GM12878 (cell line): Measurements from ENCODE around the gene HEXA.

Experiments
- CHD4 ChIP-seq: fragments of 200-600 bp; sonication (generic); IDR thresholded peaks from 2 replicates; pipeline ENCODE4 v1.6.1; 2016; ENCODE audit warnings: mild to moderate bottlenecking
- CREB1 ChIP-seq: IDR thresholded peaks from 2 replicates; pipeline ENCODE4 v1.6.1; 2012; ENCODE audit warnings: low read depth, mild to moderate bottlenecking, inconsistent platforms
- EZH2 ChIP-seq: IDR thresholded peaks from 2 replicates; pipeline ENCODE4 v1.6.1; 2012; ENCODE audit warnings: low read depth, mild to moderate bottlenecking, control low read depth, inconsistent platforms, low read length, borderline replicate concordance; ENCODE audit not compliant: control insufficient read depth
- FOXK2 ChIP-seq: fragments of 450-650 bp; IDR thresholded peaks from 2 replicates; pipeline ENCODE4 v1.6.1; 2017; ENCODE audit warnings: mild to moderate bottlenecking, moderate library complexity
- POLR2A ChIP-seq: IDR thresholded peaks from 2 replicates; pipeline ENCODE4 v1.6.1; 2011; ENCODE audit warnings: low read depth, mild to moderate bottlenecking, low read length
- POLR2AphosphoS5 ChIP-seq: IDR thresholded peaks from 2 replicates; pipeline ENCODE4 v1.6.1; 2011; ENCODE audit warnings: mild to moderate bottlenecking, low read length, inconsistent platforms
- RAD51 ChIP-seq: fragments of 450-650 bp; IDR thresholded peaks from 2 replicates; pipeline ENCODE4 v1.6.1; 2016; ENCODE audit warnings: moderate library complexity, mild to moderate bottlenecking, inconsistent platforms
- RB1 ChIP-seq: fragments of 450-650 bp; formaldehyde crosslinking; IDR thresholded peaks from 2 replicates; pipeline ENCODE4 v1.6.1; 2017; ENCODE audit warnings: mild to moderate bottlenecking, borderline replicate concordance
- RCOR1 ChIP-seq: conservative IDR thresholded peaks from 2 replicates; pipeline ENCODE4 v1.6.1; 2012; ENCODE audit warnings: low read depth, low read length, improper control_type of control experiment
- REST ChIP-seq: IDR thresholded peaks from 2 replicates; pipeline ENCODE4 v1.6.1; 2012; ENCODE audit warnings: mild to moderate bottlenecking, low read depth, low read length
- SPI1 ChIP-seq: IDR thresholded peaks from 2 replicates; pipeline ENCODE4 v1.6.1; 2011; ENCODE audit warnings: low read depth, mild to moderate bottlenecking, low read length, moderate library complexity, borderline replicate concordance; ENCODE audit not compliant: insufficient read depth
- TF ChIP-seq, protein P1 (sequence below): fragments of 450-650 bp; IDR thresholded peaks from 2 replicates; pipeline ENCODE4 v1.6.1; 2016; ENCODE audit warnings: mild to moderate bottlenecking
- TF ChIP-seq, protein P2 (sequence below), 3 experiments: IDR thresholded peaks in 2 of 3; conservative IDR thresholded peaks in 1 of 3; 2 replicates each; pipeline ENCODE4 v1.5.1; 2011; ENCODE audit warnings: low read depth in 3 of 3, low read length in 3 of 3, mild to moderate bottlenecking in 3 of 3, control low read depth in 2 of 3, moderate library complexity in 2 of 3, inconsistent platforms in 1 of 3, mixed read lengths in 1 of 3; ENCODE audit not compliant: control insufficient read depth in 2 of 3, insufficient read depth in 1 of 3; ENCODE audit errors: extremely low read depth in 1 of 3

GRCh38 chr15:72421484-72421883, 45.7 kb upstream of the HEXA start:
- TF ChIP-seq EZH2: no peak
- TF ChIP-seq, protein P1, sequence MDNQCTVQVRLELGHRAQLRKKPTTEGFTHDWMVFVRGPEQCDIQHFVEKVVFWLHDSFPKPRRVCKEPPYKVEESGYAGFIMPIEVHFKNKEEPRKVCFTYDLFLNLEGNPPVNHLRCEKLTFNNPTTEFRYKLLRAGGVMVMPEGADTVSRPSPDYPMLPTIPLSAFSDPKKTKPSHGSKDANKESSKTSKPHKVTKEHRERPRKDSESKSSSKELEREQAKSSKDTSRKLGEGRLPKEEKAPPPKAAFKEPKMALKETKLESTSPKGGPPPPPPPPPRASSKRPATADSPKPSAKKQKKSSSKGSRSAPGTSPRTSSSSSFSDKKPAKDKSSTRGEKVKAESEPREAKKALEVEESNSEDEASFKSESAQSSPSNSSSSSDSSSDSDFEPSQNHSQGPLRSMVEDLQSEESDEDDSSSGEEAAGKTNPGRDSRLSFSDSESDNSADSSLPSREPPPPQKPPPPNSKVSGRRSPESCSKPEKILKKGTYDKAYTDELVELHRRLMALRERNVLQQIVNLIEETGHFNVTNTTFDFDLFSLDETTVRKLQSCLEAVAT: no peak
- TF ChIP-seq SPI1: no peak
- TF ChIP-seq, protein P2, sequence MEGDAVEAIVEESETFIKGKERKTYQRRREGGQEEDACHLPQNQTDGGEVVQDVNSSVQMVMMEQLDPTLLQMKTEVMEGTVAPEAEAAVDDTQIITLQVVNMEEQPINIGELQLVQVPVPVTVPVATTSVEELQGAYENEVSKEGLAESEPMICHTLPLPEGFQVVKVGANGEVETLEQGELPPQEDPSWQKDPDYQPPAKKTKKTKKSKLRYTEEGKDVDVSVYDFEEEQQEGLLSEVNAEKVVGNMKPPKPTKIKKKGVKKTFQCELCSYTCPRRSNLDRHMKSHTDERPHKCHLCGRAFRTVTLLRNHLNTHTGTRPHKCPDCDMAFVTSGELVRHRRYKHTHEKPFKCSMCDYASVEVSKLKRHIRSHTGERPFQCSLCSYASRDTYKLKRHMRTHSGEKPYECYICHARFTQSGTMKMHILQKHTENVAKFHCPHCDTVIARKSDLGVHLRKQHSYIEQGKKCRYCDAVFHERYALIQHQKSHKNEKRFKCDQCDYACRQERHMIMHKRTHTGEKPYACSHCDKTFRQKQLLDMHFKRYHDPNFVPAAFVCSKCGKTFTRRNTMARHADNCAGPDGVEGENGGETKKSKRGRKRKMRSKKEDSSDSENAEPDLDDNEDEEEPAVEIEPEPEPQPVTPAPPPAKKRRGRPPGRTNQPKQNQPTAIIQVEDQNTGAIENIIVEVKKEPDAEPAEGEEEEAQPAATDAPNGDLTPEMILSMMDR (IDR thresholded peaks at IDR 0.05 in 2 of 3, conservative IDR thresholded peaks at IDR 0.05 in 1 of 3; ENCODE audit: control insufficient read depth in 2 of 3, extremely low read depth in 1 of 3, insufficient read depth in 1 of 3, low read depth in 3 of 3, low read length in 3 of 3): no peak
- TF ChIP-seq REST: no peak
- TF ChIP-seq POLR2AphosphoS5: no peak
- no peak for TF ChIP-seq RB1
- no peak for TF ChIP-seq FOXK2
- TF ChIP-seq RAD51: no peak
- TF ChIP-seq CREB1: no peak
- no peak for TF ChIP-seq POLR2A
- TF ChIP-seq RCOR1: no peak
- no peak for TF ChIP-seq CHD4
